Measurements from ENCODE around the gene WFIKKN2.

DNA sequence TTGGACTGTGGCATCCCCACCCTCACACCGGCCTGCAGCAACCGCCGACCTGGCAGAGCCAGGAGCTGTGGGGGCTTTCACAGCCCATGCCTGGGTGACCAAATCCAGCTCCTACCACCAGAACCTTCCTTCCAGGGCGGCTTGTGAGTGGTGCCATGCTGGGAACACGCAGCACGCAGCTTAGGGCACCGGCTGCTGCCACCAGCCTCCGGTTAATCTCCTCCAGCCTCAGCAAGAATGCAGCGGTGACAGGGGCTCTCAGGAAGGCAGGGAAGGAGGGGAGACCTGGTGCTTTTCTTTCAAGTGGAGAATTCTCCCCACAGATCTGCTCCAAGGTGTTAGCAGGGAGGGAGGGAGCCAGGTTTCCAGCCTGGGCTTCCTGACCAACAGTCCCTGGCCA lies 35.8 kb upstream of the WFIKKN2 start:
- TF ChIP-seq EZH2phosphoT487 (IDR thresholded peaks at IDR 0.05; ENCODE audit: low read depth, severe bottlenecking, unreplicated experiment) (no peak), CTCF (IDR thresholded peaks at IDR 0.05; ENCODE audit: poor library complexity) (no peak)

All from hepatocyte (in vitro differentiated cells).